Fibroblast of peridontal ligament (primary cell): ENCODE measurements around the gene ITIH5.

Source experiments
- DNase-seq: peaks from one replicate; pipeline ENCODE4 v3.0.0-alpha.2; 2010; ENCODE audit errors: extremely low read depth

Gene ITIH5

GRCh38 chr10:7547206-7547605 is 119.6 kb downstream of the ITIH5 start:
- no peak for DNase-seq

- DNase-seq = no peak
Measured at GRCh38 chr10:7546385-7546967, 120.3 kb downstream of the ITIH5 start.

- DNase-seq = no peak
Measured at GRCh38 chr10:7545792-7546191, 121.0 kb downstream of the ITIH5 start.

- DNase-seq = no peak
Measured at GRCh38 chr10:7545261-7545660, 121.5 kb downstream of the ITIH5 start.

- DNase-seq = no peak
Measured at GRCh38 chr10:7544203-7544602, 122.6 kb downstream of the ITIH5 start.

GRCh38 chr10:7542189-7542914 is 124.4 kb downstream of the ITIH5 start:
- no peak for DNase-seq

GRCh38 chr10:7541137-7542087 is 125.4 kb downstream of the ITIH5 start:
- no peak for DNase-seq

GRCh38 chr10:7538970-7539654 is 127.7 kb downstream of the ITIH5 start:
- DNase-seq = no peak

- no peak for DNase-seq
Measured at GRCh38 chr10:7537126-7537525, 129.6 kb downstream of the ITIH5 start.

GRCh38 chr10:7534480-7534852 is 132.3 kb downstream of the ITIH5 start:
- no peak for DNase-seq

GRCh38 chr10:7533657-7534479 is 132.9 kb downstream of the ITIH5 start:
- DNase-seq = no peak

- DNase-seq = no peak
Measured at GRCh38 chr10:7532723-7533498, 133.9 kb downstream of the ITIH5 start.

GRCh38 chr10:7529638-7530037 is 137.1 kb downstream of the ITIH5 start:
- DNase-seq = no peak

GRCh38 chr10:7527468-7527867 is 139.3 kb downstream of the ITIH5 start:
- DNase-seq = no peak

- DNase-seq = no peak
Measured at GRCh38 chr10:7526017-7526400, 140.8 kb downstream of the ITIH5 start.

- peak; percentile 58 for DNase-seq
Measured at GRCh38 chr10:7525314-7526016, 141.3 kb downstream of the ITIH5 start.

GRCh38 chr10:7523656-7524055 is 143.1 kb downstream of the ITIH5 start:
- DNase-seq = no peak

GRCh38 chr10:7520507-7521485 is 146.0 kb downstream of the ITIH5 start:
- DNase-seq = no peak

GRCh38 chr10:7519351-7519750 is 147.4 kb downstream of the ITIH5 start:
- no peak for DNase-seq
